OCI-LY3 (cell line): ENCODE results near the gene VOPP1.

Experiments used
- CTCF ChIP-seq: fragments of 200-600, 300-600 bp; sonication (generic); IDR thresholded peaks from 2 replicates; pipeline ENCODE4 v1.5.1; 2014; ENCODE audit warnings: antibody characterized with exemption, low read length, low read depth
- EZH2phosphoT487 ChIP-seq: fragments of 200-600 bp; shearing (Covaris generic); IDR thresholded peaks from 2 replicates; pipeline ENCODE4 v1.6.1; 2018; ENCODE audit warnings: antibody characterized with exemption, mixed run types, low read depth

GRCh38 chr7:55548295-55548731 is 24.0 kb downstream of the VOPP1 start:
- TF ChIP-seq CTCF: no peak
- TF ChIP-seq EZH2phosphoT487: no peak
